Type B pancreatic cell (in vitro differentiated cells): ENCODE measurements around the gene ZBTB8OS. TPM values are rescaled to one million over a fixed set of nuclear protein-coding genes. Genes with fewer than 3 reads are reported as not detected.
"Not testable (repeated sequence)": the region's sequence is repeated elsewhere in the genome, so short reads cannot be mapped to it uniquely, and the experiment has no call there.

Experiments used
- DNase-seq: peaks from one replicate; pipeline ENCODE4 v3.0.0; 2021; ENCODE audit warnings: mixed read lengths; ENCODE audit not compliant: unreplicated experiment; ENCODE audit errors: extremely low spot score
- H3K27ac Mint-ChIP-seq: 2 replicates; pipeline ENCODE4 v1.8.0; 2021; ENCODE audit warnings: mild to moderate bottlenecking, mixed read lengths
- H3K27me3 Mint-ChIP-seq: 2 replicates; pipeline ENCODE4 v1.8.0; 2021; ENCODE audit warnings: mixed read lengths
- H3K36me3 Mint-ChIP-seq: 2 replicates; pipeline ENCODE4 v1.8.0; 2021; ENCODE audit warnings: mixed read lengths
- H3K4me1 Mint-ChIP-seq: one replicate; pipeline ENCODE4 v1.8.0; 2021; ENCODE audit warnings: mixed read lengths; ENCODE audit not compliant: unreplicated experiment
- H3K4me3 Mint-ChIP-seq: 2 replicates; pipeline ENCODE4 v1.8.0; 2021; ENCODE audit warnings: mild to moderate bottlenecking, mixed read lengths
- H3K9me3 Mint-ChIP-seq: 2 replicates; pipeline ENCODE4 v1.8.0; 2021; ENCODE audit warnings: mixed read lengths
- CTCF ChIP-seq: fragments of 200-600 bp; sonication (generic); conservative IDR thresholded peaks from 2 replicates; pipeline ENCODE4 v1.5.0; 2021; ENCODE audit warnings: antibody characterized with exemption, mild to moderate bottlenecking
- total RNA-seq: library from RNA; stranded (reverse); gene quantifications from 2 replicates; pipeline ENCODE4 v1.2.1, GENCODE V29; 2021; ENCODE audit warnings: low replicate concordance

Gene ZBTB8OS
- total RNA-seq, 1 donor from 2014 or later: 41.7 TPM

- H3K4me3 Mint-ChIP-seq: no peak overlapping the region
- no peaks in the 10 kb centered on the region for H3K27me3 Mint-ChIP-seq
- TF ChIP-seq CTCF: no peak
- peaks cover 6% of the 10 kb centered on the region for H3K36me3 Mint-ChIP-seq
- peak overlapping the region; percentile 80 for H3K27ac Mint-ChIP-seq
- no peaks in the 10 kb centered on the region for H3K9me3 Mint-ChIP-seq
- no peak for DNase-seq
- H3K4me1 Mint-ChIP-seq: peaks cover 11% of the 10 kb centered on the region
These were observed 5.9 kb downstream of the ZBTB8OS start for GRCh38 chr1:32644426-32644825.

GRCh38 chr1:32642292-32642827 is 8.0 kb downstream of the ZBTB8OS start:
- not testable (repeated sequence) for H3K9me3 Mint-ChIP-seq, H3K4me3 Mint-ChIP-seq

GRCh38 chr1:32639489-32640075 is 10.8 kb downstream of the ZBTB8OS start:
- Mint-ChIP-seq H3K36me3 (peaks cover 12% of the 10 kb centered on the region), H3K4me3 (no peak overlapping the region), H3K27ac (no peak overlapping the region), H3K27me3 (no peaks in the 10 kb centered on the region), H3K4me1 (peaks cover 11% of the 10 kb centered on the region), H3K9me3 (no peaks in the 10 kb centered on the region)
- no peak for TF ChIP-seq CTCF
- DNase-seq: no peak

More at GRCh38 chr1:32642292-32642827, 8.0 kb downstream of the ZBTB8OS start:
- not testable (repeated sequence) for H3K27ac Mint-ChIP-seq, DNase-seq, H3K36me3 Mint-ChIP-seq, H3K27me3 Mint-ChIP-seq, H3K4me1 Mint-ChIP-seq

- Mint-ChIP-seq H3K4me3 (peak overlapping the region; percentile 48), H3K27me3 (no peaks in the 10 kb centered on the region), H3K4me1 (peaks cover 7% of the 10 kb centered on the region), H3K36me3 (peaks cover 20% of the 10 kb centered on the region), H3K27ac (peak overlapping the region; percentile 91), H3K9me3 (no peaks in the 10 kb centered on the region)
- no peak for DNase-seq
- no peak for TF ChIP-seq CTCF
These were observed 13.3 kb downstream of the ZBTB8OS start for GRCh38 chr1:32636914-32637645.

- Mint-ChIP-seq H3K9me3 (no peaks in the 10 kb centered on the region), H3K27me3 (no peaks in the 10 kb centered on the region), H3K36me3 (peaks cover 20% of the 10 kb centered on the region), H3K4me3 (peak overlapping the region; percentile 30), H3K4me1 (peaks cover 7% of the 10 kb centered on the region), H3K27ac (peak overlapping the region; percentile 91)
- DNase-seq: no peak
- no peak for TF ChIP-seq CTCF
These were observed 14.7 kb downstream of the ZBTB8OS start for GRCh38 chr1:32635508-32636277.

- no peak overlapping the region for H3K27ac Mint-ChIP-seq
- H3K9me3 Mint-ChIP-seq: no peaks in the 10 kb centered on the region
- no peaks in the 10 kb centered on the region for H3K27me3 Mint-ChIP-seq
- H3K4me1 Mint-ChIP-seq: peaks cover 7% of the 10 kb centered on the region
- DNase-seq: no peak
- no peak overlapping the region for H3K4me3 Mint-ChIP-seq
- H3K36me3 Mint-ChIP-seq: peaks cover 23% of the 10 kb centered on the region
- no peak for TF ChIP-seq CTCF
These were observed 17.5 kb downstream of the ZBTB8OS start for GRCh38 chr1:32632829-32633228.

- H3K4me3 Mint-ChIP-seq, H3K27me3 Mint-ChIP-seq, H3K27ac Mint-ChIP-seq, H3K9me3 Mint-ChIP-seq, DNase-seq, H3K4me1 Mint-ChIP-seq: not testable (repeated sequence)
- H3K36me3 Mint-ChIP-seq: peaks cover 14% of the 10 kb centered on the region
These were observed 20.2 kb downstream of the ZBTB8OS start for GRCh38 chr1:32630173-32630572.
